GM19240 (cell line): Measurements from ENCODE around the gene DENND2A.
"Not testable (repeated sequence)": the region's sequence is repeated elsewhere in the genome, so short reads cannot be mapped to it uniquely, and the experiment has no call there.

Experiments used
- DNase-seq: peaks from one replicate; pipeline ENCODE4 v3.0.0; 2011; ENCODE audit warnings: low spot score; ENCODE audit not compliant: insufficient read length

Gene DENND2A

GRCh38 chr7:140673063-140673773 is 32.6 kb upstream of the DENND2A start:
- DNase-seq: peak; percentile 29

GRCh38 chr7:140672382-140673062 is 31.9 kb upstream of the DENND2A start, which contains the start of gene ADCK2:
Gene ADCK2 (plus strand): TSS chr7:140672945. CDS start chr7:140673331, 386 bp downstream.
- DNase-seq: peak; percentile 76

- no peak for DNase-seq
Observed at GRCh38 chr7:140671966-140672365, 31.4 kb upstream of the DENND2A start.

- DNase-seq: no peak
Observed at GRCh38 chr7:140670343-140670935, 29.8 kb upstream of the DENND2A start.

- not testable (repeated sequence) for DNase-seq
Observed at GRCh38 chr7:140669862-140670261, 29.2 kb upstream of the DENND2A start.

- DNase-seq: no peak
Observed at GRCh38 chr7:140669352-140669751, 28.7 kb upstream of the DENND2A start.

GRCh38 chr7:140668641-140669040 is 28.0 kb upstream of the DENND2A start:
- DNase-seq: no peak

GRCh38 chr7:140667476-140667875 is 26.9 kb upstream of the DENND2A start:
- DNase-seq: no peak

GRCh38 chr7:140662938-140663337 is 22.3 kb upstream of the DENND2A start:
- not testable (repeated sequence) for DNase-seq

GRCh38 chr7:140661124-140661523 is 20.5 kb upstream of the DENND2A start:
- DNase-seq: no peak

- no peak for DNase-seq
Observed at GRCh38 chr7:140659856-140660255, 19.2 kb upstream of the DENND2A start.

- no peak for DNase-seq
Observed at GRCh38 chr7:140657891-140658290, 17.3 kb upstream of the DENND2A start.

GRCh38 chr7:140656548-140657515 is 16.2 kb upstream of the DENND2A start:
- DNase-seq: no peak

- no peak for DNase-seq
Observed at GRCh38 chr7:140655511-140656408, 15.1 kb upstream of the DENND2A start.

- DNase-seq: no peak
Observed at GRCh38 chr7:140654661-140655060, 14.0 kb upstream of the DENND2A start.

- DNase-seq: no peak
Observed at GRCh38 chr7:140654109-140654387, 13.4 kb upstream of the DENND2A start.

GRCh38 chr7:140653319-140654108 is 12.9 kb upstream of the DENND2A start:
- no peak for DNase-seq

GRCh38 chr7:140650367-140650766 is 9.8 kb upstream of the DENND2A start:
- DNase-seq: no peak

GRCh38 chr7:140649556-140650205 is 9.1 kb upstream of the DENND2A start:
- DNase-seq: no peak
